K562 (cell line): Measurements from ENCODE around the gene WNK2. TPM values are rescaled to one million over a fixed set of nuclear protein-coding genes. Genes with fewer than 3 reads are reported as not detected.

Experiments
- BRF2 ChIP-seq: IDR thresholded peaks from 3 replicates; pipeline ENCODE4 v1.6.1; 2011; ENCODE audit warnings: borderline replicate concordance, mild to moderate bottlenecking; ENCODE audit not compliant: insufficient read length, insufficient read depth
- EHMT2 ChIP-seq: fragments of 450-650 bp; IDR thresholded peaks from 2 replicates; pipeline ENCODE4 v1.6.1; 2018; ENCODE audit warnings: antibody characterized with exemption
- MITF ChIP-seq: IDR thresholded peaks from 2 replicates; pipeline ENCODE4 v1.6.1; 2014; ENCODE audit warnings: antibody characterized with exemption
- PBX2 ChIP-seq, 2 experiments: IDR thresholded peaks in 1 of 2; conservative IDR thresholded peaks in 1 of 2; 2 replicates each; pipeline ENCODE4 v1.6.1; 2016; ENCODE audit warnings: low read depth in 2 of 2, mild to moderate bottlenecking in 1 of 2, missing compliant biosample characterization in 1 of 2, missing genetic modification characterization in 1 of 2, moderate library complexity in 1 of 2
- PHTF2 ChIP-seq: fragments of 250-450 bp; sonication (Bioruptor Pico); IDR thresholded peaks from 2 replicates; pipeline ENCODE4 v1.5.0; 2021; ENCODE audit warnings: mild to moderate bottlenecking
- POLR3G ChIP-seq: IDR thresholded peaks from 2 replicates; pipeline ENCODE4 v1.6.1; 2011; ENCODE audit not compliant: insufficient read length, insufficient replicate concordance; ENCODE audit errors: extremely low read depth
- RAD21 ChIP-seq, 2 experiments: fragments of 250-450 bp in 1 of 2; fragments of 450-650 bp in 1 of 2; sonication (Bioruptor Pico) in 1 of 2; formaldehyde crosslinking in 1 of 2; IDR thresholded peaks in 1 of 2; conservative IDR thresholded peaks in 1 of 2; 2 replicates each; pipeline versions ENCODE4 v1.4.0 to v1.8.0; 2020 to 2022; ENCODE audit warnings: mild to moderate bottlenecking in 2 of 2, moderate library complexity in 1 of 2
- RERE ChIP-seq: sonication (generic); formaldehyde crosslinking; IDR thresholded peaks from 2 replicates; pipeline ENCODE4 v1.8.0; 2023; ENCODE audit warnings: missing genetic modification reagents, mild to moderate bottlenecking, borderline replicate concordance
- SMC3 ChIP-seq: conservative IDR thresholded peaks from 2 replicates; pipeline ENCODE4 v1.6.1; 2011; ENCODE audit warnings: low read depth, low read length, improper control_type of control experiment; ENCODE audit not compliant: insufficient read depth
- THRA ChIP-seq: fragments of 450-650 bp; IDR thresholded peaks from 2 replicates; pipeline ENCODE4 v1.6.1; 2017; ENCODE audit warnings: mild to moderate bottlenecking, moderate library complexity
- polyA plus RNA-seq, 8 experiments: library from polyadenylated mRNA; depleted of rRNA in 4 of 8; stranded (reverse) in 5 of 8; unstranded in 3 of 8; fragments of >200 nt; fragmentation: Nextera tagmentation in 2 of 8; fragmentation: Illumina TruSeq in 1 of 8; extraction: Ambion mirVana in 2 of 8; extraction: Trizol in 1 of 8; gene quantifications; 2 replicates each; pipeline versions ENCODE4 v1.2.1 to v1.2.3, GENCODE V29; 2011 to 2014; ENCODE audit warnings: inconsistent platforms in 1 of 8, missing spikeins in 1 of 8
- total RNA-seq, 7 experiments: library from RNA; depleted of rRNA in 6 of 7; stranded (reverse); fragments of >200 nt in 6 of 7; fragmentation: Illumina TruSeq in 2 of 7; extraction: Trizol in 2 of 7; gene quantifications; 2 replicates each; pipeline versions ENCODE4 v1.2.1 to v1.2.3, GENCODE V29; 2011 to 2021; ENCODE audit warnings: low replicate concordance in 1 of 7

The WNK2 gene
- total and polyA plus RNA-seq, 9 of the 15 experiments (the other 6 are each of a cell fraction or from before 2014, with no cell fraction given) = 0.36 to 3.3 (median 0.64) TPM; not detected in 2

- TF ChIP-seq PHTF2 = no peak
- 0 out of 2 replicates have a peak, but pooled peaks have one; percentile 67 for TF ChIP-seq MITF
- no peak for TF ChIP-seq THRA
- TF ChIP-seq SMC3 = peak; percentile 45
- TF ChIP-seq PBX2 (CRISPR knock-in tag; IDR thresholded peaks at IDR 0.05; ENCODE audit: low read depth) = no peak
- TF ChIP-seq PBX2 (tag; conservative IDR thresholded peaks at IDR 0.05; ENCODE audit: low read depth) = no peak
- no peak for TF ChIP-seq EHMT2
- no peak for TF ChIP-seq BRF2
- TF ChIP-seq RERE (CRISPR knock-in tag) = no peak
- no peak for TF ChIP-seq POLR3G
- peak in 1 of 2 experiments; percentile 54; a peak in 2 of 4 replicates for TF ChIP-seq RAD21 (CRISPR knock-in tag; conservative IDR thresholded peaks at IDR 0.05 in 1 of 2, IDR thresholded peaks at IDR 0.05 in 1 of 2)
Measured at GRCh38 chr9:93302586-93303257, 118.8 kb downstream of the WNK2 start (continued).
